AG04449 (cell line): Measurements from ENCODE around the gene CCDC28B.

ENCODE experiments used
- CTCF ChIA-PET: fragments of 350-600 bp; formaldehyde crosslinking; extraction: SDS; loops from one replicate; lab custom pipeline; 2021; ENCODE audit warnings: antibody characterized with exemption; lab: Yijun Ruan, JAX
- POLR2A ChIA-PET: fragments of 400-600, 350-600 bp; formaldehyde crosslinking; extraction: SDS; loops from one replicate; lab custom pipeline; 2020; ENCODE audit warnings: antibody characterized with exemption, inconsistent platforms; lab: Yijun Ruan, JAX
- DNase-seq: peaks from one replicate; pipeline ENCODE4 v3.0.0-alpha.2; 2010; ENCODE audit warnings: low read depth, low spot score
- H3K4me3 ChIP-seq: 2 replicates; pipeline ENCODE4 v1.5.1; 2011; ENCODE audit warnings: low read depth, mild to moderate bottlenecking, control low read depth, low read length
- TF ChIP-seq, protein P1 (sequence below): IDR thresholded peaks from one replicate; pipeline ENCODE4 v1.5.1; 2011; ENCODE audit warnings: mild to moderate bottlenecking, moderate library complexity, low read length, control low read depth, inconsistent platforms; ENCODE audit not compliant: insufficient read depth; ENCODE audit errors: missing control alignments

Gene CCDC28B

DNA sequence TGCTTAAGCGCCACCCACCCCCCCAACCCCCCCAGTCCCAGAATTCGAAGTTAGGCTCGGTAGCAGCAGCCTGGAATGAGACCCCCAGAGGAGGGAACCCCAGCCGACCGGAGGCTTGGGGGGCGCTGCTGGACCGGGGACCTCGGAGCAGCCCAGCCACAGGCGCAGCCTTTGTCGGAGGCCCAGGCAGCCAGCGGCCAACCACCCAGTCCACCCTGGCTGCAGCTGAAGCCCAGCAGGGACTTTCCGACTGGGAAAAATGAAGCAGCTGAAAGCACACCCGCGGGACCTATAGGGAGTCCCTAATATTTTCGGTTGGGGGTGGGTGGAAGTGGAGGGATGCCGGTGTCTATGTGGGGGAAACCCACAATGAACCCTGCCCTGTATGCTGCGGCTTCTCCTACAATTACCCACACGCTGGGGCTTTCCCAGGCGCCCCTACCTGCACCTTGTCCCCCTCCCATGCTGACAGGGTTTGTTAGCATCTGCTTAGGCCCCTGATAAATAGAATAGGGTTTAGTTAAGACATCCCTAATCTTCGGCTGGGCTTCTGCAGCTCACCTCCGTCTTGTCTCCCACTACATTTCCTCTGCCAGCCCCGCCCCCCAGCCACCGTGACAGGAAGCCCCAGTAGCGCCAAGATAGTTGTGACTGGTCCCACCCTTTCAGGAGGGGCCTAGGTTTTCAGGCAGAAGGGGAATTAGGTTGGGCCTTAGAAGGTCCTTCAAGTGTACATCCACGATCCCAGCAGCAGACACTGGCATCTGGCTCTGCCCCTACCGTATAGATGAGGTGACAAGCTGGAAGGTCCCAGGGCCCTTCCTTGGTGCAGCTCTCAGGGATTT, 838 bp downstream of the CCDC28B start:
- ChIA-PET CTCF (interaction anchor here (0.6 to 3.2 kb wide), 7 partner anchors 9 to 152 kb away, joined by 3 to 26 read pairs (median 3); no protein-coding TSS in a partner anchor), POLR2A (interaction anchor here (1.0 to 2.7 kb wide), 10 partner anchors 10 to 150 kb away, joined by 3 to 18 read pairs (median 4); partner anchors contain the start of genes KPNA6, MARCKSL1, TMEM39B and TXLNA)
- DNase-seq, result no peak
- peak overlapping the region; percentile 78 for H3K4me3 ChIP-seq
- TF ChIP-seq, protein P1, sequence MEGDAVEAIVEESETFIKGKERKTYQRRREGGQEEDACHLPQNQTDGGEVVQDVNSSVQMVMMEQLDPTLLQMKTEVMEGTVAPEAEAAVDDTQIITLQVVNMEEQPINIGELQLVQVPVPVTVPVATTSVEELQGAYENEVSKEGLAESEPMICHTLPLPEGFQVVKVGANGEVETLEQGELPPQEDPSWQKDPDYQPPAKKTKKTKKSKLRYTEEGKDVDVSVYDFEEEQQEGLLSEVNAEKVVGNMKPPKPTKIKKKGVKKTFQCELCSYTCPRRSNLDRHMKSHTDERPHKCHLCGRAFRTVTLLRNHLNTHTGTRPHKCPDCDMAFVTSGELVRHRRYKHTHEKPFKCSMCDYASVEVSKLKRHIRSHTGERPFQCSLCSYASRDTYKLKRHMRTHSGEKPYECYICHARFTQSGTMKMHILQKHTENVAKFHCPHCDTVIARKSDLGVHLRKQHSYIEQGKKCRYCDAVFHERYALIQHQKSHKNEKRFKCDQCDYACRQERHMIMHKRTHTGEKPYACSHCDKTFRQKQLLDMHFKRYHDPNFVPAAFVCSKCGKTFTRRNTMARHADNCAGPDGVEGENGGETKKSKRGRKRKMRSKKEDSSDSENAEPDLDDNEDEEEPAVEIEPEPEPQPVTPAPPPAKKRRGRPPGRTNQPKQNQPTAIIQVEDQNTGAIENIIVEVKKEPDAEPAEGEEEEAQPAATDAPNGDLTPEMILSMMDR, result peak; percentile 13

DNA sequence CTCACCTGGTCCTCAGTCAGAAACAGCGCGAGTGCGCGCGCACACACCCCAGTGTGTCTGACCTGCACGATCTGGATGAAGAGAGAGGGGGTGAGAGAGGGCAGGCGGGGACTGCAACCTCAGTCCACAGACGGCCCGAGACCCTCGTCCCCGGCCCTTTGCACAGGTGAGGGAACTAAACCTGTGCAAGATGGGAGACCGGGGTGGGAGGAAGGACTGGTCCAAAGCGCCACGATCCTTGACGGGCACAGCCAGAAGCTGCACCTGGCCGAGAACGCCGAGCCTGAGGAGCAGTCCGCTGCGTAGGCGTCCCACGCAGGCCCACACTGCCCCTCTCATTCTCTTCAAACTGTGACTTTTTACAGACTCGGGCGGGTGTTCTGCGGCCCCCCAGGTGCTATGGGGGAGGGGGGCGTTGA, 4.6 kb downstream of the CCDC28B start:
- TF ChIP-seq, protein P1, result no peak
- H3K4me3 ChIP-seq, result peak overlapping the region; percentile 77
- ChIA-PET CTCF (interaction anchor here (5.2 kb wide), 1 partner anchor 11 kb away, joined by 54 read pairs; no protein-coding TSS in a partner anchor), POLR2A (interaction anchor here (0.6 to 1.5 kb wide), 4 partner anchors 11 to 170 kb away, joined by 3 to 7 read pairs (median 5); partner anchors contain the start of gene MARCKSL1)
- no peak for DNase-seq

- ChIA-PET POLR2A (interaction anchor here (0.5 to 1.5 kb wide), 6 partner anchors 8 to 171 kb away, joined by 3 to 7 read pairs (median 4); partner anchors contain the start of gene MARCKSL1), CTCF (interaction anchor here (1.0 to 5.2 kb wide), 3 partner anchors 10 to 42 kb away, joined by 3 to 54 read pairs (median 6); no protein-coding TSS in a partner anchor)
- peak within 1 kb of the TSS; percentile 77 for H3K4me3 ChIP-seq
- no peak for DNase-seq
- TF ChIP-seq, protein P1, result no peak
These were observed 5.3 kb downstream of the CCDC28B start, which contains the start of gene IQCC for GRCh38 chr1:32205401-32206370. TSS of gene IQCC (plus strand) at chr1:32205671. CDS start at chr1:32205682, 11 bp downstream.

- no peak overlapping the region for H3K4me3 ChIP-seq
- DNase-seq, result no peak
- CTCF ChIA-PET, result interaction anchor here (1.1 to 5.2 kb wide), 3 partner anchors 7 to 144 kb away, joined by 3 to 54 read pairs (median 6); no protein-coding TSS in a partner anchor
- TF ChIP-seq, protein P1, result no peak
- POLR2A ChIA-PET, result interaction anchor here (1.5 kb wide), 1 partner anchor 143 kb away, joined by 4 read pairs; no protein-coding TSS in a partner anchor
These were observed 8.1 kb downstream of the CCDC28B start for GRCh38 chr1:32208469-32208868.

GRCh38 chr1:32208891-32209328, 8.5 kb downstream of the CCDC28B start, which contains the start of gene DCDC2B:
TSS of gene DCDC2B (plus strand) at chr1:32209089. CDS start at chr1:32209094, 5 bp downstream.
- H3K4me3 ChIP-seq, result no peak within 1 kb of the TSS
- ChIA-PET POLR2A (interaction anchor here (1.5 kb wide), 1 partner anchor 143 kb away, joined by 4 read pairs; no protein-coding TSS in a partner anchor), CTCF (interaction anchor here (1.1 to 1.6 kb wide), 2 partner anchors 10 to 144 kb away, joined by 3 to 6 read pairs; no protein-coding TSS in a partner anchor)
- TF ChIP-seq, protein P1, result no peak
- no peak for DNase-seq
